Measurements from ENCODE around the gene CCDC85C.

The CCDC85C gene

GRCh38 chr14:99522934-99523703, 80.9 kb downstream of the CCDC85C start:
- no peak for DNase-seq (ENCODE audit: low spot score)

GRCh38 chr14:99522457-99522891, 81.5 kb downstream of the CCDC85C start:
- no peak for DNase-seq (ENCODE audit: low spot score)

GRCh38 chr14:99522025-99522401, 82.0 kb downstream of the CCDC85C start:
- DNase-seq (ENCODE audit: low spot score), result no peak

- DNase-seq (ENCODE audit: low spot score), result no peak
Measured at GRCh38 chr14:99521176-99522024, 82.6 kb downstream of the CCDC85C start.

- no peak for DNase-seq (ENCODE audit: low spot score)
Measured at GRCh38 chr14:99520571-99521081, 83.4 kb downstream of the CCDC85C start.

GRCh38 chr14:99519931-99520421, 84.0 kb downstream of the CCDC85C start:
- DNase-seq (ENCODE audit: low spot score), result no peak

GRCh38 chr14:99519347-99519881, 84.6 kb downstream of the CCDC85C start:
- DNase-seq (ENCODE audit: low spot score), result no peak

- peak; percentile 93 for DNase-seq (ENCODE audit: low spot score)
Measured at GRCh38 chr14:99518441-99519346, 85.3 kb downstream of the CCDC85C start.

GRCh38 chr14:99517643-99518381, 86.2 kb downstream of the CCDC85C start:
- no peak for DNase-seq (ENCODE audit: low spot score)

GRCh38 chr14:99516871-99517642, 87.0 kb downstream of the CCDC85C start:
- no peak for DNase-seq (ENCODE audit: low spot score)

- no peak for DNase-seq (ENCODE audit: low spot score)
Measured at GRCh38 chr14:99516156-99516870, 87.7 kb downstream of the CCDC85C start.

GRCh38 chr14:99515301-99516155, 88.5 kb downstream of the CCDC85C start:
- no peak for DNase-seq (ENCODE audit: low spot score)

GRCh38 chr14:99514552-99515300, 89.3 kb downstream of the CCDC85C start:
- DNase-seq (ENCODE audit: low spot score), result peak; percentile 21

GRCh38 chr14:99513946-99514551, 90.0 kb downstream of the CCDC85C start:
- peak; percentile 32 for DNase-seq (ENCODE audit: low spot score)

GRCh38 chr14:99513183-99513694, 90.8 kb downstream of the CCDC85C start:
- peak; percentile 25 for DNase-seq (ENCODE audit: low spot score)

GRCh38 chr14:99512571-99513182, 91.3 kb downstream of the CCDC85C start:
- no peak for DNase-seq (ENCODE audit: low spot score)

GRCh38 chr14:99512110-99512449, 91.9 kb downstream of the CCDC85C start:
- no peak for DNase-seq (ENCODE audit: low spot score)
